NCI-H146 treated with DMSO at 0.1 percent for 48 hours (cell line): ENCODE data around the gene SLC2A10.
"Not testable (repeated sequence)": the region's sequence is repeated elsewhere in the genome, so short reads cannot be mapped to it uniquely, and the experiment has no call there.

Experiments used
- DNase-seq: peaks from one replicate; lab custom pipeline; 2025; ENCODE audit not compliant: unreplicated experiment; lab: John Stamatoyannopoulos, UW

SLC2A10 gene

GRCh38 chr20:46709459-46710152 is at the start of gene SLC2A10:
SLC2A10 (plus strand) TSS chr20:46709649; CDS start chr20:46709737, 88 bp downstream.
- DNase-seq: peak; percentile 36

DNA sequence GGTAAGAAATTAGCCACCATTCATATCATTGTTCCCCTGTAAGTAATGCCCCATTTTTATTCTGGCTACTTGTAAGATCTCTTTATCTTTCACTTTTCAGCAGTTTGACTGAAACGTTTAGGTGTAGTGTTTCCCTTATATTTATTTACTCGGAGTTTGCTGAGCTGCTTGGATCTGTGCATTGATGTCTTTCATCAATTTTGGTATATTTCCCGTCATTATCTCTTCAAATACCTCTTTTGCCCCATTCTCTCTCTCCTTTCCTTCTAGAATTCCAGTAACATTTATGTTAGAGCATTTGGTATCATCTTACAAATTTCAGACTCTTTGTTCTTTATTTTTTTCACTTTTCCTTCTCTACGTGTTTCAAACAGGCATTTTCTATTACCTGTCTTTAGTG is 49.0 kb upstream of the SLC2A10 start:
- DNase-seq: no peak

GRCh38 chr20:46661659-46662058 is 47.8 kb upstream of the SLC2A10 start:
- no peak for DNase-seq

DNA sequence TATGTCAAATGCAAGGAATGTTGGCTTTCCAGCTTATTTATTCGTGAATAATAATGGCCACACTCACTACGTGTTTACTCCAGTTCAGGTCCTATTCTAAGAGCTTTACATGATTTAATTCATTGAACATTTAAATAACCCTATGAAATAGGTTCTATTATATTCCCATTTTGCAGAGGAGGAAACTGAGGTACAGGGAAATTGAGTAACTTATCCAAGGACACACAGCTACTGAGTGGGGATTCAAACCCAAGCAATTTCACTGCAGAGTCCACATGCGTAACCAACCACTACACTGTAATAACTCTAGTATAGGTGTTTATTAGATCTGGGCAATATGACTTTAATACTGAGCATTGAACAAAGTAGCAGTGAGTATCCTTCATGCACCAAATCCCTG is 45.9 kb upstream of the SLC2A10 start:
- no peak for DNase-seq

GRCh38 chr20:46665602-46666001 is 43.8 kb upstream of the SLC2A10 start:
- DNase-seq: no peak

DNA sequence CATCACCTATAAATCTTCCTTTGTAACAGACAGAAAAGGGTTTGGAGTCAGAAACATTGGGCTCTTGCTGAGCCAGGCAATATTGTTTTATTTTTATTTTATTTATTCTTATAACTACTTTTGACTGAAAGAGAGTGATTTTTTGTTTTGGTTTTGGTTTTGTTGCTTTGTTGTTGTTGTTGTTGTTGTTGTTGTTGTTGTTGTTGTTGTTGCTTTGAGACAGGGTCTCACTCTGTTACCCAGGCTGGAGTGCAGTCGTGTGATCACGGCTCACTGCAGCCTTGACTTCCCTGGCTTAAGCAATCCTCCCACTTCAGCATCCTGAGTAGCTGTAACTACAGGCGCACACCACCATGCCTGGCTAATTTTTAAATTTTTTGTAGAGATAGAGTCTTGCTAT is 43.1 kb upstream of the SLC2A10 start:
- DNase-seq: no peak

DNA sequence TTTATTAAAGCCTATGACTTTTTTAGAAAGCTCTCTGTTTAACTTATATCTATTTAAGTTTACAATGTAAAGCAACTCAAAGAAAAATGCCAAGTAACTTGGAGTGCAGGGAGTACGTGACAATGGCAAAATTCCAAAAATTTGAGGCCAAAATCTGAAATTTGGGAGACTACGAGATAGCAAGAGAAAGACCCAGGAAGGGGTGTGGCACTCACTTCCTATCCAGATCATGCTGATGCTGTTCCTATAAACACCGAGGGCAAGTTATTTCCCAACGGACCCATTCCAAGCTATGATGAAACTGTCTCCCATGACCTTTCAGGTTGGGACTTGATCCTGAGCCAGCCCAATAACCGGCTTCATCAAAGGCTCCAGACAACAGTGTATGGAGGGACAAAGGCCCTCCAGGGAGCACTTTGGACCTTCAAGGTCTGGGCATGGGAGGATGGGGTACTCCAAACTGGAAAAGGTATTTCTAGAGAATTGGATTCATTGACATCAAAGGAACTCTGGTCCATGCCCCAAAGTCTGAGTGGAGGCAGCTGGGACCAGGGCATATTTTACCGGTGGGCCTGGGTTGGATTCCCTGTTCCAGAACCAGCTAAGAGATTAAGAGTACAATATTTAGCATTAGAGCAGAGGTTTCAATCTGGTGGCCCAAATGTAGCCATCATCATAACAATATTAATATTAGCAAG is 42.5 kb upstream of the SLC2A10 start:
- DNase-seq: no peak

- no peak for DNase-seq
Measured at GRCh38 chr20:46670228-46670584, 39.2 kb upstream of the SLC2A10 start.

DNA sequence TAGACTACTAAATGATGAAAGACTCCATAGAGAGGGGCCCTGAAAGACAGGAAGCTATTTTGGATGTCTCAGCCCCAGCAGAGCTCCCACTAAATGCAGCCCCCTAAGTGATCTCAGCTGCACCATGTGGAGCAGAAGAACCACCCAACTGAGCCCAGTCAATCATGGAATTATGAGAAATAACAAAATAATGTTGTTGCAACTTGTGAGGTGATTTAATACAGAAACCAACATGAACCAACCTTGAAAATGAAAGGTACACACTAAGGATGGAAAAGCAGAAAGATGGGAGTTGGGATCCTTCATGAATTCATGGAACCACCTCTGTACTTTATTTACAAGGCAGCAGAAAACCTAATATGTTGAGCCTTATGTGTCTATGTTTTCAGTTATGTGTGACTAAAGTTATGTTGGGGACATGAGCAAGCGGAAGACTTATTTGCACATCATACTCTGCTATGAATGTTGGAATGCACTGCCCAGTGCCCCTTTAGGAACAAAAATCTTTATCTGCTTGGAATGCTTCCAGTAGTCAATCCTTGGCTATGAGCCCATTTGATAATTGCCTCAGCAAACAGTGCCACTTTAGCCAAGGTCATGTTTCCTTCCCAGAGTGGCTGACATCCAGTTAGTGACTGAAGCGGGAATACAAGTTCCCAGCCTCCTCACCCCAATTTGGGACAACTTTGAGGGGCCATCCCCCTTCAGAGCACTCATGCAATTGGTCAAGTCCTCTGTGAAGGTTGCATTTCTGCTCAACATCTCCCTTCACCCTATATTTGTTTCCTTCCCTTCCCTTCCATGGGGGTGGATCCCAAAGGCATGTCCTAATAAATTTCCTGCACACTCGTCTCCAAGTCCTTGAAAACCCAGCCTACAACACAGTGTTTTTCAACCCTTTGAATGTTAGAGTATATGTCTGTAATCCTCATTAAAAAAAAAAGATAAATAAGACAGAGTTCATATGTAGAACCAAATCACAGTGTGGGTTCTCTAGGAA is 38.6 kb upstream of the SLC2A10 start:
- no peak for DNase-seq

GRCh38 chr20:46671866-46672542 is 37.4 kb upstream of the SLC2A10 start:
- DNase-seq: no peak

GRCh38 chr20:46672543-46673148 is 36.8 kb upstream of the SLC2A10 start:
- no peak for DNase-seq

GRCh38 chr20:46673394-46674252 is 35.8 kb upstream of the SLC2A10 start:
- no peak for DNase-seq

DNA sequence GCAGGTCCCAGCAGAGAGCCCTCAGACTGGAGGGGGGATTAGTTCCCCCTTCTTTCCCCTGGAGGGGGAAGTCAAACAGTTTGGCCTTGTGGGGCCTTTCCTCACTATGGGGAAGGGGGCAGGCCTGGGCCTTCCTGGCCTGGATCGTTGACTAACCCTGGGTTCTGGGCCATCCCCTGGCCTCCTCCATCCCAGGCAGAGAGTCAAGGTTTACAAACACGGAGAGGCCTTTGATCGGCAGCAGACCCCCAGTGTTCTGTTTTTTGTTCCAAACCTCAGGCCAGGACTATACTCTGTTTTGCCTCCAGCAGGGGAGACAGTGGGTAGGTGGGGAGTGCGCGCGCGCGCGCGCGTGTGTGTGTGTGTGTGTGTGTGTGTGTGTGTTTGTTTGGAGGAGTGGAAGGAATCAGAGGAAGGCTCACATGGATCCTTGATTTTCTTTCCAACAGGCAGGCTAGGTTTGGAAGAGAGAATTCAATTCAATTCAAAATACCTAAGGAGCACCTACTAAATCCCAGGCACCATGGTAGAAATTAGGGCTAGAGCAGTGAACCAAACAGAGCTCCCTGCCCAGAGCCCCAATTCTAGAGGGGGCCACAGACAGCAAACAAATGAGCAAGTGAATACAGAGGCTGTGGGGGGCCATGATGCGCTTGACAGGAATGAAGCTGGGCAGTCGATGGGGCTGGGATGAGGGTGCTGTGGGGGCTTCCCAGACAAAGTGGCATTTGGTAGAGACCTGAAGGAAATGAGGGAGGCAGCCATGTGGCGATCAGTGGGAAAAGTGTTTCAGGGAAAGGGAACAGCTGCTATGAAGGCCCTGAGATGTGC is 35.0 kb upstream of the SLC2A10 start:
- no peak for DNase-seq

GRCh38 chr20:46676649-46677316 is 32.7 kb upstream of the SLC2A10 start:
- DNase-seq: not testable (repeated sequence)

- DNase-seq: no peak
Measured at GRCh38 chr20:46677608-46678007, 31.8 kb upstream of the SLC2A10 start.

DNA sequence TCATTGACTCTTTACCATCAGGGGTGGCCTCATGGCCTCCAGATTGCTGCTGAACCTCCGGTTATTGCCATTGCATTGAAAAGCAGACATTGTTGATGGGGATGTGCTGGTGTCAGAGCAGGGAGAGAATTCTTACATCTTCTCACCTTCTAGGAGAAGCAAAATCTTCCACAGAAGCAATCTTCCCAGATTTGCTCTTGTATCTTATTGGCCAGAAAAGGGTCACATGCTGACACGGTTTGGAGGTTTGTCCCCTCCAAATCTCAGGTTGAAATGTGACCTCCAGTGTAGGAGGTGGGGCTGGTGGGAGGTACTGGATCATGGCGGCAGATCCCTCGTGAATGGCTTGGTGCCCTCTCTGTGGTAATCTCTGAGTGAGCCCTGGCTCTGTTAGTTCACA is 30.9 kb upstream of the SLC2A10 start:
- no peak for DNase-seq

GRCh38 chr20:46680684-46681031 is 28.8 kb upstream of the SLC2A10 start:
- DNase-seq: no peak
